AG09319 (cell line): ENCODE data around the gene CLMN.

ENCODE experiments used
- DNase-seq: peaks from one replicate; pipeline ENCODE4 v3.0.0-alpha.2; 2010; ENCODE audit warnings: low read depth; ENCODE audit errors: extremely low read depth
- TF ChIP-seq, protein P1 (sequence below): IDR thresholded peaks from 2 replicates; pipeline ENCODE4 v1.5.1; 2011; ENCODE audit warnings: low read depth, mild to moderate bottlenecking, inconsistent platforms, low read length, moderate library complexity

The CLMN gene

DNA sequence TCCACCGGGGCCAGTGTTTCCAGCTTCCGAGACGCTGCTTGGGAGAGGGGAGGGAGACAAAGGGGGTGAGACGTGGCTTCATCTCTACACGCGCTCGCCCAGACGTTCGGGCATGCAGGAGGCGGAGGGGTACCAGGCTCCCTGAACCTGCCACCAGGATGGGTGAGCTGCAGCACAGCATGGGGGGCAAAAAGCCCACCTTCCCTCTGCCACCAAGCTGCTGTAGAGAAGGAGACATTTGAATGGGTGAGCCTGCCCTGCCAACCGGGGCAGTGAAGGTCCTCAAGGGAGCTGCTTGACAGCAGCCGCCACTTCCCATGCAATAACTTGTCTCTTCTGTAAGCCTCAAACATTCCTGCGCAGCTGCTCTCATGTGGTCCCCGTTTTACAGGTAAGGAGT, 83.9 kb downstream of the CLMN start:
- DNase-seq: no peak
- TF ChIP-seq, protein P1, sequence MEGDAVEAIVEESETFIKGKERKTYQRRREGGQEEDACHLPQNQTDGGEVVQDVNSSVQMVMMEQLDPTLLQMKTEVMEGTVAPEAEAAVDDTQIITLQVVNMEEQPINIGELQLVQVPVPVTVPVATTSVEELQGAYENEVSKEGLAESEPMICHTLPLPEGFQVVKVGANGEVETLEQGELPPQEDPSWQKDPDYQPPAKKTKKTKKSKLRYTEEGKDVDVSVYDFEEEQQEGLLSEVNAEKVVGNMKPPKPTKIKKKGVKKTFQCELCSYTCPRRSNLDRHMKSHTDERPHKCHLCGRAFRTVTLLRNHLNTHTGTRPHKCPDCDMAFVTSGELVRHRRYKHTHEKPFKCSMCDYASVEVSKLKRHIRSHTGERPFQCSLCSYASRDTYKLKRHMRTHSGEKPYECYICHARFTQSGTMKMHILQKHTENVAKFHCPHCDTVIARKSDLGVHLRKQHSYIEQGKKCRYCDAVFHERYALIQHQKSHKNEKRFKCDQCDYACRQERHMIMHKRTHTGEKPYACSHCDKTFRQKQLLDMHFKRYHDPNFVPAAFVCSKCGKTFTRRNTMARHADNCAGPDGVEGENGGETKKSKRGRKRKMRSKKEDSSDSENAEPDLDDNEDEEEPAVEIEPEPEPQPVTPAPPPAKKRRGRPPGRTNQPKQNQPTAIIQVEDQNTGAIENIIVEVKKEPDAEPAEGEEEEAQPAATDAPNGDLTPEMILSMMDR: no peak

DNA sequence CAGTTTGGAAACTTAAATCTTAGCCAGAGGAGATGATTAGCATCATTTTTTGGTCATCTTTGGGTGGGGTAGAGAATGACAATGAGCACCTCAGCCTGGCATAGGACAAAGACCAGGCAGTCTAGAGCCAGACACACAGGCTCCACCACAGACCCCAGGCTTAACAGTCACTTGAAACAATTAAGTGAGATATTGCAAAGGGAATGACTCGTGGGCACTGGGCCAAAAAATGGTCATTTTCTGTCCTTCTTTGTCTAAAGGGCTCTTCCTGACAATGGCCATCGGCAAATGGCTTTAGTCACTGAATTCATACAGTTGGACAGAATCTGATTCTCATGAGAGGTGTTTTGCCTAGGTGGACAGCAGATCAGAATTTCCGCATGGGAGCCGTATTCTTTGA, 84.4 kb downstream of the CLMN start:
- DNase-seq: no peak

DNA sequence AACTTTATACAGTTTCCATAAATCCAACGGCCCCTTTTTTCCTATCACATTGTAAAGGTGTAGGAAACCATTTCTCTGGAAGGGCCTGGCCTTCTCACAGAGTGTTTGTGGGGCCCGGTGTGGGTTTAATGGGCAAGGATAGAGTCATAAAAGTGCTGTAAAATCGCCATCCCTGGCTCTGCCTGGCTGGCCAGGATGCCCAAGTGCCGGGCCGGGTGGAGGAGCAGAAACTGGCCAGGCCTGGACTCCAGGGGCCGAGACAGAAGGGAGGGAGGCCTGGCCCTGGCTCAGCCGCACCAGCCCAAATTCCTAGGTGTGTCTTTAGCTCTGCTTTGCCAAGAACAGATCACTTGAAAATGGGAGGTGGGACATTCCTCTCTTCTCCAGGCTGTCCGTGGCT, 85.3 kb downstream of the CLMN start:
- no peak for DNase-seq

More for the DNA sequence above, 84.4 kb downstream of the CLMN start:
- TF ChIP-seq, protein P1: no peak

DNA sequence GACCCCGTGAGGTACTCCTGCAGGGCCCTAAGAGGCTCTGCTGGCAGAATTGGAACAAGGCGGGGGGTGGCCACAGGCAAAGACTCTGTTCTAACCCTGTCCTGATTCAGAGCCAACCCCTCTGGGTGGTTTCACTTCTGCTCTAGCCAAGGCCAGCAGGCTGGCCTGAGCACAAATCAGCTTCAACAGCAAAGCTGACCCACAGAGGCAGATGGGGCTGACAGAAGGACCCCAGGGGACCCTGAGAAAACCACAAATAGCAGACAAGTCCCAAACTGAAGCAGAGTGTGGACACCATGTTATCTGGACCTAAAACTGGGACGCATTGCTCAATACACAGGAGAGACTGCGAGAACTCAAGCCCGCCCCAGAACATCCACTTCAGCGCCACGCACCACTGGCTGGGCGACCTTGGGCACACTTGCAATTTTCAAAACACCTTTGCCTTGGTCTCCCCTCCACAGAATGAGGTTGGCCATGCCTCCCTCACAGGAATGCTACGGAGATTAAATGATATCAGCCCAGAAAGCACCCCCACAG, 85.9 kb downstream of the CLMN start:
- no peak for DNase-seq
- TF ChIP-seq, protein P1: no peak

More for the DNA sequence above, 85.3 kb downstream of the CLMN start:
- TF ChIP-seq, protein P1: no peak

DNA sequence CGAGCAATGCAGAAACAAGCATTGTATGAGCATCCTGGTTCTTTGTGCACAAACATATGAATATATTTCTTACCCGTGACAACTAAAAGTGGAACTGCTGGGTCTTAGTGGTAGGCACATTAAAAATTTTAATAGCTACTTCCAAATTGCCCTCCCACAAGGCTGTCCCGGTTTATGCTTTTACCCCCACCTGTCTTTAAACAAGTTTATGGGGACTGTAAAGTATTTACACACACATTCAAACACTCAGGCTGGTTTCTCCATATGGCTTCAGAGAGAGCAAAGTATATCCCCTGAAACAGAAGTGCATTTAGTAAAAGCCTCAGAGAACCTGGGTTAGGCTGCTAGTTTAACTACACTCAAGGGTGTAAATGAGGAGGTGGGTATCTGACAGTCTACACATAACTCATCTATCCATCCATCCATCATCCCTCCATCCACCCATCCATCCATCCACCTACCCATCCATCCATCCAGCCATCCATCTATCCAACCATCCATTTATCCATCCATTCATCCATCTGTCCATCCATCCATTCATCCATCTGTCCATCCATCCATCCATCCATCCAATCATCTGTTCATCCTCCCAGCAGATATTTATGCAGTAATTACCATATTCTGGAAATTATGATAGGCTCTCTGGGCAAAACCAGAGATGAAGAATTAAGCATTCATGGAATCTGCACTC, 86.7 kb downstream of the CLMN start:
- no peak for DNase-seq

DNA sequence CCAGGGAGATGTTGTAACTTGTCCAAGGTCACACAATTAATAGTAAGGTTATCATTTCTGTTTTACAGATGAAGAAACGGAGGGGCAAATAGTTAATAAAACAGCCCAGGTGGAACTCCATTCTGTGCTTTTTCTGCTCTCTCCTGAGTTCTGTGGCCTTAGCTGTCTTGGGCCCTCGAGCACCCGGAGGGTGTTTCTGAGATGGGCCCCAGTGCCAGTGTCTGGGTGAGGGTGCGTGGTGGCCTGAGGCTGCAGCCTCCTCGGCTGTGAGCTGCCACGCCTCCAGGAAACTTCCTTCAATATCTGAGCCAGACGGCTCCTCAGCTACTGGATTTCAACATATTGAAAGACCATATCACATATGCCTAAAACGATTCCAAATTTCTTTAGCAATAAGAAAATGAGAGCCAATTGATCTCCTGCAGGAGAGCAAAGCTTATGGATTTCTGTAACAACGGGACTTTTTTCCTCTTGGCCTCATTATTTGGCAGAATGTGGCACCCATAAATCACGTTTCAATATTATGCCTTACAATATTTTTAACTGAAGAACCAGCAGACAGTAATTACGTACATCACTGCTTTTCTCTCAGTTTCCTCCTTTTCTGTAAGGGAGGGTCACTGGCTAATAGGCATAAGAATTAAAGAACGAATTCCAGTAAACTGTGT, 87.6 kb downstream of the CLMN start:
- TF ChIP-seq, protein P1: no peak
- no peak for DNase-seq

More for the DNA sequence above, 86.7 kb downstream of the CLMN start:
- TF ChIP-seq, protein P1: no peak

DNA sequence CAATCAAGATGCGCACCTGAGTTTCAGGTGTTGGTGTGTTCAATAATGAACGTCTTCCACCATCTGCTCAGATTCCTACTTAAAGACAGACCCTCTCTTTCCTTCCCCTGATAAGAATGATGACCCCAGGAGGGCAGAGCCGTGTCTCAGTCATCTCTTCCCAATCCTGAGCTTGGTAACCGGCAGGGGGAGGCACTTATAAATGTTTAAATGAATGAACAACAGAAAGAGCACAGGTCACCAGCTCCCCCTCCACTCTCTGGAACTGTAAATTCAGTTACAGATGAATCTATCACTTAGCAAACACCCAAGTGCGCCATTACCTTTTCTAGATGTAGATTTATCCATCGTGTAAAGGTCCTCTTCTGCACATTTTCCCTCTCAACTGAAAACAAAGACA, 90.0 kb downstream of the CLMN start:
- DNase-seq: no peak
- TF ChIP-seq, protein P1: no peak
